Activated CD8-positive, alpha-beta memory T cell treated with anti-CD3 and anti-CD28 coated beads for 24 hours (primary cell): ENCODE measurements around the gene SH3GL3.

Experiments used
- DNase-seq: peaks from one replicate; pipeline ENCODE4 v3.0.0-alpha.2; 2020

The SH3GL3 gene, protein sequence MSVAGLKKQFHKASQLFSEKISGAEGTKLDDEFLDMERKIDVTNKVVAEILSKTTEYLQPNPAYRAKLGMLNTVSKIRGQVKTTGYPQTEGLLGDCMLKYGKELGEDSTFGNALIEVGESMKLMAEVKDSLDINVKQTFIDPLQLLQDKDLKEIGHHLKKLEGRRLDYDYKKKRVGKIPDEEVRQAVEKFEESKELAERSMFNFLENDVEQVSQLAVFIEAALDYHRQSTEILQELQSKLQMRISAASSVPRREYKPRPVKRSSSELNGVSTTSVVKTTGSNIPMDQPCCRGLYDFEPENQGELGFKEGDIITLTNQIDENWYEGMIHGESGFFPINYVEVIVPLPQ

DNA sequence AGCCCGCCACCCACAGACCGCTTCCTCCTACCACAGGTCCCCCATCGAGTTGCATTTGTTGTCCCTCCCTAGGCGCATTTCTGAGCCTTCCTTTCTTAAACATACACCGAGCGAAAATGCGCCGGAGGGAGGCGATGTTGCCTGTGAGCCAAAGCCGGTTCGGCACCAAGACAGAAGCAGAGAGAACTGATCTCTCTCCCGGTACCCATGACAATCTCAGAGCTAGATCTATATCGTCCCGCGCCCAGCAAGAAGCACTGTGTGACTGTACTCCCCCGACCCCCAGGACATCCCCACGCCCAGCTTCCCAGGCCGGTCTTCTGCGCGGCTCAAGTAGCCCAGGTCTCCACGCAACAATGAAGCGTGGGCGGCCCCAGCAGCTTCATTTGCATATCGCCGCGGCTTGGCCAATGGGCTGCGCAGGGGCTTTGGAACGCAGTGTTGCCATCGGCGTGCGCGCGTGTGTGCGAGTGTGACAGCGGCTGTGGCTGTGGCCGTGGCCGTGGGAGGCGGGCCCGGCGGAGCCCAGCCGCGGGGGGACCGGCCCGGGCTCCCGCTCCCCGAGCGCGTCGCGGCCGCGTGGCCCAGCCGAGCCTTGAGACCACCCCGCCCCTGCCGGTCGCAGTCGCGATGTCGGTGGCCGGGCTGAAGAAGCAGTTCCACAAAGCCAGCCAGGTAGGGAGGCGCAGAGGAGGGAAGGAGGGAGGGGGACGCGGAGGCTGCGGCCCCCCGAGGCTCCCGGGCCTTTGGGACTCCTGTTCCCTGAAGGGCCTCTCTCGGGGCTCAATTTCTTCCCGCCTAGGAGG is at the start of gene SH3GL3:
SH3GL3 (plus strand) TSS at position 438 of the 806 bp plus-strand sequence; CDS start at position 631, 193 bp downstream.
- DNase-seq = peak; percentile 66

DNA sequence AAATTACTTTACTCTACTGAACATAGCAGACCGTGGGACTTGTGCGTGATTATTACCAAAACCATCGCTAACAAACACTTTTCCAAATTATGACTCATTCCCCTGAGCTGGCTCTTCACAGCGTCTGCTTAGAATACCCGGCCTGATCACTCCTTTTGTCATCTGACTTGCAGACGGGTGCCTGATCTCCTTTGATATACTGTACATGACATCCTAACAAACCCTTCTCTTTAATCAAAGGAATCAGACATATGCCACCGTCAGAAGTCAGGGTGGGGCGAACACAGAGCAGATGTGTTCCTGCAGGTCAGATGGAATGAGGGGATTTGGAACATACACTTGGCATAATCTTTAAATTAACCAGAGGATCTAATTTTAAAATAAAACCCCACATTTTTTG is 48.5 kb upstream of the SH3GL3 start:
- no peak for DNase-seq

DNA sequence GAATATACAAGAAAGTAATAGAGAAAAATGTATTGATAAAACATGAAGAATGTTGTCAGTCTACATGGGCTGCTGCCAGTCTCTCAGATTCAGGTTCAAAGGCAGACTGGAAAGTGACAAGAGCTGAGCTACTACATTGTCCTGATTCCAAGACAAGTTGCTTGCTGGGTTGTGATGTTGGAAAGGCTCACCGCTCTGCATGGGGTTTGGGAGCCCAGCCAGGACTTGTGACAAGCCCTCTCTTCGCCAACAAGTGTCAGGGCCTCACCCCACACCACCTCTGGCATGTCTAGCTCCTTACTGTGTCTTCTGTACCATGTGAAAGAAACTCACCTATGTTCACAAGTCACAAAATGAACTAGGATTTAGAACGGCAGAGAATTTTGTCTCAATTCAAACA is 43.0 kb upstream of the SH3GL3 start:
- no peak for DNase-seq

GRCh38 chr15:83410532-83410931 is 36.6 kb upstream of the SH3GL3 start:
- no peak for DNase-seq

- no peak for DNase-seq
Observed at GRCh38 chr15:83413054-83413719, 34.0 kb upstream of the SH3GL3 start.

DNA sequence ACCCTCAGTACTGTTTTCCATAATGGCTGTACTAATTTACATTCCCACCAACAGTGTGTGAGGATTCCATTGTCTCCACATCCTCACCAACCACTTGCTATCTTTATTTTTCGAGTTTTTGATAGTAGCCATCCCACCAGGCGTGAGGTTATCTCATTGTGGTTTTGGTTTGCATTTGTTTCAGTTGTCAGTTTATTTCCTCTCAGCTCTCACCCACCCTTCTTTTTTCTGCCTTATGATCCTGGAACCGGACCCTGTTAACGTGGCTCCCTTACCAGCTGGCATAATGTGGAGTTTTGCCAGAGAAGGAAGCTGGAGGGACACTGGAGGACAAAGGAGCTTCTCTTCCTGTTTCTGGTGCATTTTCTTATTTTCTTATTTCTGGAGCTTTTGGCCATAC is 25.1 kb upstream of the SH3GL3 start:
- DNase-seq = no peak

GRCh38 chr15:83422541-83422940 is 24.6 kb upstream of the SH3GL3 start:
- DNase-seq = no peak

- DNase-seq = no peak
Observed at GRCh38 chr15:83424101-83424500, 23.0 kb upstream of the SH3GL3 start.

DNA sequence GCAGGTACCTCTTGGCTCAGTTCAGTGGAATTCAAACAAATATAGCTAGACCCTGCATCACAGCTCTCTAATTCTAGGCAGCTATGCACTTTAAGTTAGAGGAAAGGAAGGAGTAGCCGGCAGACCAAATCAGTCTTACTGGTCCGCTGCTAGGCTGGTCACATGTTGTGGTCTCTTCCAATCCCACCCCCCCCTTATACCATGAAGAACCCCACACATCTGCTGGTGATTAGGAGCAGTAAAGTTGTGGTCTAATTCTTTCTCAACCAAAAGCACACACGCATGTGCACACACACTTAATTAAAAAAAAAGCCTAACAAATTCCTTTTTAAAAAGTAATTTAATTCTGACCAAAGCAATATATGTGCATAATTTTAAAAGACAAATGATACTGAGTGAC is 16.7 kb upstream of the SH3GL3 start:
- no peak for DNase-seq

- DNase-seq = no peak
Observed at GRCh38 chr15:83431521-83431920, 15.6 kb upstream of the SH3GL3 start.

GRCh38 chr15:83435202-83435601 is 11.9 kb upstream of the SH3GL3 start:
- DNase-seq = no peak

GRCh38 chr15:83435782-83436181 is 11.4 kb upstream of the SH3GL3 start:
- no peak for DNase-seq

DNA sequence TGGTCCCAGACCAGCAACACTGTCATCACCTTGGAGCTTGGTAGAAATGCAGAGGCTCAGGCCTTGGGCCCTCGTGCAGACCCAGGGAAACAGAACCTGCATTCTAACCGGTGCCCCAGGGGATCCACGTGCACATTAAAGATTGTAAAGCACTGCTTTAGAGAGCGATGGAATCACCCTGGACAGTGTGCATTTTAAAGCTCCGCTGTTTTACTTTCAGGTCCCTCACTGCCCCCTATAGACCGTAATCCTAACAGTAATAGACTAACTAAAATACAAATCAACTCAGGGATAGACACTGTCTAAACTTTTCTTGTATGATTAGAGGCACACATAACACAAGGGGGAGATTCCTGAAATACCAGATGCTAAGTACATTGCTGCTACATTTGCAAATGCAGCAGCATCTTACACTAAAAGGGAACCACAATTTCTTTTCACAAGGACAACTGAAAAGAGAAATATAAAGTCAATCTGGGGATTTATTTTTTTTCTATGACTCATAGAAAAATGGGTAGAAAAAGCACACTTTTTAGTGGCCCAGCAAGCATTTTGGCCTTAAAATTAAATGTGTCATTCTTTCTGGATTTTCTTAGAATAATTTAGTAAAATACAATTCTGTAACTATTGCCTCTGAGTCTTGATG is 10.5 kb upstream of the SH3GL3 start:
- DNase-seq = no peak

GRCh38 chr15:83443076-83443847 is 3.9 kb upstream of the SH3GL3 start:
- no peak for DNase-seq

DNA sequence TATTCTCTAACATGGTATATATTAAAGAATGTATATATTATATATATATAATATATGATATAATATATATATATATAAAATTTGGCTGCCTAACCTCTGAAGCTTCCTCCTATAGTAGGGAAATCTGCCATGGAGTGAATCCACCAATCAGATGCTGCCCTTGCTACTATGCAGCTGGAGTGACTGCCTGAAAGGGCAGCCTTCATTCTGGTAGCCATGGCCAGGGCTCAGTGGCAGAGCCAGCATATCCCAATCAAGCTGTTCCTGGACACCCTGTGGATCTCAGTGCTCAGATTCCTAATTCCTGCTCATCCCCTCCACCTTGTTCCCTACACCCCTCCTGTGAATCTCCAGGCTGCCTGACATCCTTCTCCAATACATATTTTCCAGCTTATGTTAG is 2.2 kb upstream of the SH3GL3 start:
- no peak for DNase-seq

- DNase-seq = no peak
Observed at GRCh38 chr15:83445643-83446042, 1.5 kb upstream of the SH3GL3 start.

- no peak for DNase-seq
Observed at GRCh38 chr15:83446417-83446816, 724 bp upstream of the SH3GL3 start.

GRCh38 chr15:83449250-83449671 is 2.1 kb downstream of the SH3GL3 start:
- no peak for DNase-seq

DNA sequence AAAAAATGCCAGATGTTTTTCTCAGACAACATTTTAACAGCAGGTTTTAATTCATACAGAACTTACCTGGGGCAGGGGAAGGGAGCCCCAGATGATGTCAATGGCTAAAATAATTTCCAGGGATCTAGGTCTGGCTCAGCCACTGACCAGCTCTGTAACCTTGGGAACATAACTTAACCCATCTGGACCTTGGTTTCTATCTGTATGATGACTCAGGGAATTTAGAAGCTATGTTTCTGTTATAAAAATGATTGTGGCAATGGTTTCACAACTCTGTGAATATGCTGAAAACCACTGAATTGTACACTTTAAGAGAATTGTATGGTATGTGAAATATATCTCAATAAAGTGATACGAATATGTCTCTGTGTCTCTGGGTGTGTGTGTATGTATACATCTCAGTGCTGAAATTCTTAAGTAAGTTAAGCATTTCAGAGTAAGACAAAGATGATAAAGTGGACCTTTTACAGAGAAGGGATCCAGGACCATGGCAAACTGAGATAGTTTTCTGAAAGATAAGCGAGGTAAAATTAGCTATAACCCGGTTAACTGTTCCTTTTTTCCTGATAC is 2.9 kb downstream of the SH3GL3 start:
- no peak for DNase-seq

GRCh38 chr15:83457149-83457548 is 10.0 kb downstream of the SH3GL3 start:
- no peak for DNase-seq

DNA sequence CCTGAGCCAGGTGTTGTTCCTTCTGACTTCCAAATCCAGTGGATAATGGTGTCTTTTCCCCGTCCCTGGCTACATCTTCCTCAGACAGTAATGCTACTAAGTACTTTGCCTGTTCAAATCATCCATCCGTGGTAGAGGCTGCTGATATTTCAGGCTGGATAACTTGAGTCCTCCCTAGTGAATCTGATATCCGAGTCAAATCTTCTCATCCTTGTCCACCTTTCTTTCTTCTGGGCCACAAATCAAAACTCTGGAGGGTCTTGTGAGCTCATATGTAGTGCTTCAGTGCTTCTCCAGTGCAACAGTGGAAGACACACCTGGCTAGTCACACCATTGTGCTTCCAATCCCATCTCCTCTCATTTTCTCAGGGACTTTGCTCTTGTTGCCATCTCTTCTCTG is 11.2 kb downstream of the SH3GL3 start:
- no peak for DNase-seq

GRCh38 chr15:83462026-83462425 is 14.9 kb downstream of the SH3GL3 start:
- DNase-seq = no peak
